MM.1S (cell line): ENCODE data around the gene KIAA1549.

ENCODE experiments used
- EZH2 ChIP-seq: fragments of 300-600 bp; sonication (generic); optimal IDR thresholded peaks from 2 replicates; pipeline ENCODE3; 2017; ENCODE audit warnings: low read depth, mild to moderate bottlenecking, antibody characterized with exemption, low read length, mixed read lengths
- TF ChIP-seq, protein P1 (sequence below): fragments of 300-600 bp; sonication (generic); IDR thresholded peaks from 2 replicates; pipeline ENCODE4 v1.5.1; 2016; ENCODE audit warnings: antibody characterized with exemption, low read length, mixed read lengths

- no peak for TF ChIP-seq EZH2
- TF ChIP-seq, protein P1, sequence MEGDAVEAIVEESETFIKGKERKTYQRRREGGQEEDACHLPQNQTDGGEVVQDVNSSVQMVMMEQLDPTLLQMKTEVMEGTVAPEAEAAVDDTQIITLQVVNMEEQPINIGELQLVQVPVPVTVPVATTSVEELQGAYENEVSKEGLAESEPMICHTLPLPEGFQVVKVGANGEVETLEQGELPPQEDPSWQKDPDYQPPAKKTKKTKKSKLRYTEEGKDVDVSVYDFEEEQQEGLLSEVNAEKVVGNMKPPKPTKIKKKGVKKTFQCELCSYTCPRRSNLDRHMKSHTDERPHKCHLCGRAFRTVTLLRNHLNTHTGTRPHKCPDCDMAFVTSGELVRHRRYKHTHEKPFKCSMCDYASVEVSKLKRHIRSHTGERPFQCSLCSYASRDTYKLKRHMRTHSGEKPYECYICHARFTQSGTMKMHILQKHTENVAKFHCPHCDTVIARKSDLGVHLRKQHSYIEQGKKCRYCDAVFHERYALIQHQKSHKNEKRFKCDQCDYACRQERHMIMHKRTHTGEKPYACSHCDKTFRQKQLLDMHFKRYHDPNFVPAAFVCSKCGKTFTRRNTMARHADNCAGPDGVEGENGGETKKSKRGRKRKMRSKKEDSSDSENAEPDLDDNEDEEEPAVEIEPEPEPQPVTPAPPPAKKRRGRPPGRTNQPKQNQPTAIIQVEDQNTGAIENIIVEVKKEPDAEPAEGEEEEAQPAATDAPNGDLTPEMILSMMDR, result no peak
Observed at GRCh38 chr7:138821912-138822311, 159.3 kb downstream of the KIAA1549 start.
